RWPE2 (cell line): ENCODE measurements around the gene YOD1.

Source experiments
- ATAC-seq: fragments of 200-7000 bp; cut with Tn5 transposase; 3 replicates; pipeline ENCODE4 v1.9.1; 2021; ENCODE audit warnings: low read depth
- DNase-seq: peaks from one replicate; pipeline ENCODE4 v3.0.0-alpha.2; 2020; ENCODE audit warnings: low spot score
- H3K27ac ChIP-seq: fragments of 450-650 bp; 2 replicates; pipeline ENCODE4 v1.5.1; 2017; ENCODE audit warnings: mild to moderate bottlenecking; ENCODE audit not compliant: poor library complexity, severe bottlenecking
- H3K27me3 ChIP-seq: fragments of 250-450 bp; sonication (Bioruptor Pico); 2 replicates; pipeline ENCODE4 v1.5.1; 2021; ENCODE audit warnings: mild to moderate bottlenecking, moderate library complexity; ENCODE audit not compliant: insufficient read depth, poor library complexity, severe bottlenecking
- H3K36me3 ChIP-seq: fragments of 250-450 bp; sonication (Bioruptor Pico); 2 replicates; pipeline ENCODE4 v1.5.1; 2020; ENCODE audit warnings: low read depth, mild to moderate bottlenecking, moderate library complexity
- H3K4me1 ChIP-seq: fragments of 250-450 bp; sonication (Bioruptor Pico); 2 replicates; pipeline ENCODE4 v1.5.1; 2021; ENCODE audit warnings: mild to moderate bottlenecking, moderate library complexity; ENCODE audit not compliant: insufficient read depth, poor library complexity, severe bottlenecking
- H3K4me3 ChIP-seq: fragments of 250-450 bp; sonication (Bioruptor Pico); 2 replicates; pipeline ENCODE4 v1.5.1; 2021; ENCODE audit warnings: mild to moderate bottlenecking, moderate library complexity; ENCODE audit not compliant: severe bottlenecking
- H3K9me3 ChIP-seq: fragments of 250-450 bp; sonication (Bioruptor Pico); 2 replicates; pipeline ENCODE4 v1.5.1; 2021; ENCODE audit warnings: mild to moderate bottlenecking, moderate library complexity; ENCODE audit not compliant: severe bottlenecking
- TF ChIP-seq, protein P1 (sequence below): fragments of 450-650 bp; IDR thresholded peaks from one replicate; pipeline ENCODE4 v1.5.1; 2017; ENCODE audit warnings: mild to moderate bottlenecking, moderate library complexity; ENCODE audit not compliant: poor library complexity, severe bottlenecking

The YOD1 gene

GRCh38 chr1:207058252-207058651 is 7.2 kb upstream of the YOD1 start:
- ATAC-seq (no peak), DNase-seq (no peak)
- no peak overlapping the region for H3K4me3 ChIP-seq
- no peaks in the 10 kb centered on the region for H3K27me3 ChIP-seq
- no peaks in the 10 kb centered on the region for H3K9me3 ChIP-seq
- H3K4me1 ChIP-seq = no peaks in the 10 kb centered on the region
- H3K27ac ChIP-seq = no peak overlapping the region
- TF ChIP-seq, protein P1, sequence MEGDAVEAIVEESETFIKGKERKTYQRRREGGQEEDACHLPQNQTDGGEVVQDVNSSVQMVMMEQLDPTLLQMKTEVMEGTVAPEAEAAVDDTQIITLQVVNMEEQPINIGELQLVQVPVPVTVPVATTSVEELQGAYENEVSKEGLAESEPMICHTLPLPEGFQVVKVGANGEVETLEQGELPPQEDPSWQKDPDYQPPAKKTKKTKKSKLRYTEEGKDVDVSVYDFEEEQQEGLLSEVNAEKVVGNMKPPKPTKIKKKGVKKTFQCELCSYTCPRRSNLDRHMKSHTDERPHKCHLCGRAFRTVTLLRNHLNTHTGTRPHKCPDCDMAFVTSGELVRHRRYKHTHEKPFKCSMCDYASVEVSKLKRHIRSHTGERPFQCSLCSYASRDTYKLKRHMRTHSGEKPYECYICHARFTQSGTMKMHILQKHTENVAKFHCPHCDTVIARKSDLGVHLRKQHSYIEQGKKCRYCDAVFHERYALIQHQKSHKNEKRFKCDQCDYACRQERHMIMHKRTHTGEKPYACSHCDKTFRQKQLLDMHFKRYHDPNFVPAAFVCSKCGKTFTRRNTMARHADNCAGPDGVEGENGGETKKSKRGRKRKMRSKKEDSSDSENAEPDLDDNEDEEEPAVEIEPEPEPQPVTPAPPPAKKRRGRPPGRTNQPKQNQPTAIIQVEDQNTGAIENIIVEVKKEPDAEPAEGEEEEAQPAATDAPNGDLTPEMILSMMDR = no peak
- peaks cover 36% of the 10 kb centered on the region for H3K36me3 ChIP-seq

DNA sequence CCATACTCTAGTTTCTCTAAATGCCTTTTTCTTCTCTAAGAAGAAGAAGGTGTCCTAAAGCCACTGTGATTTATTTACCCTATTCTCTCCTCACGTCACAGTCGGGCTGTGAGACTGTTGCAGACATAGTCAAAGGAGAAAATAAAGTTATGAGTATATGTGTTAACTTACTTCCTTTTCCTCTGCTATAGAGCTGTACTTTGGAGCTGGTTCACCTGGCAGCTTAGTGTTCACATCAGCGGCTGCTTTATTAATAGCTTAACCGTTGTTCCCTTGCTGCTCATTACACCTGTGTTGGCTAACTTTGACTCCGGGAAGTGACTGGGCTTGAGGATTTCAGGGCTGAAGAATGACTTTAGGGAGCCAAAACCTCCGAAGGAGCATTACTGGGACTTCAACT is 5.7 kb upstream of the YOD1 start:
- TF ChIP-seq, protein P1 = no peak
- Histone ChIP-seq H3K27me3 (no peaks in the 10 kb centered on the region), H3K4me3 (no peak overlapping the region), H3K27ac (no peak overlapping the region), H3K9me3 (no peaks in the 10 kb centered on the region), H3K36me3 (peaks cover 24% of the 10 kb centered on the region), H3K4me1 (peaks cover 6% of the 10 kb centered on the region)
- DNase-seq = no peak
- ATAC-seq = no peak

GRCh38 chr1:207055386-207056001 is 4.5 kb upstream of the YOD1 start:
- Histone ChIP-seq H3K4me3 (no peak overlapping the region), H3K4me1 (peaks cover 11% of the 10 kb centered on the region), H3K27me3 (no peaks in the 10 kb centered on the region), H3K36me3 (peaks cover 17% of the 10 kb centered on the region; the same call in 1 of the 2 replicates), H3K27ac (no peak overlapping the region), H3K9me3 (no peaks in the 10 kb centered on the region)
- no peak for ATAC-seq
- TF ChIP-seq, protein P1 = no peak
- DNase-seq = no peak

DNA sequence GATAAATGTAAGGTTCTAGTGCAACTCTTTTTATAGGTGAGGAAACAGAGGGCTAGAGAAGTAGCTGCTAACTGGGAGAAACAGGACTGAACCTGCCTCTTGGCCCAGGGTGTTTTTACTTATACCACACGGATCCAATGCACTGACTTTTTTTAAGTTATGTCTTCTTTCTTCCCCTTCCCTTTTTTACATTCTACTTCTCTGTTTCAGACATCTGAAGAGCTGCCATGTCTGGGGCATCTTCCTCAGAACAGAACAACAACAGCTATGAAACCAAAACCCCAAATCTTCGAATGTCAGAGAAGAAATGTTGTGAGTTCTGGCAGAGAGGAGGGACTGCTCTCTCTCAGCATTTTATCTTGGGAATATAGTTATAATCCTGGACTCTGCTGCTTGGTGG is 3.5 kb upstream of the YOD1 start:
- peaks cover 15% of the 10 kb centered on the region for H3K4me1 ChIP-seq
- TF ChIP-seq, protein P1 = no peak
- ATAC-seq (no peak), DNase-seq (no peak)
- no peaks in the 10 kb centered on the region for H3K27me3 ChIP-seq
- no peak overlapping the region for H3K4me3 ChIP-seq
- H3K27ac ChIP-seq = no peak overlapping the region
- H3K36me3 ChIP-seq = peaks cover 11% of the 10 kb centered on the region
- no peaks in the 10 kb centered on the region for H3K9me3 ChIP-seq
